HAP-1 (cell line): ENCODE data around the gene MEGF6.

Experiments
- DNase-seq, 2 experiments: peaks; one replicate each; pipeline ENCODE4 v3.0.0-alpha.2; 2016 to 2020; ENCODE audit warnings: low spot score in 2 of 2
- H3K27me3 ChIP-seq: fragments of 250-450 bp; sonication (Bioruptor Pico); 2 replicates; pipeline ENCODE4 v1.5.1; 2020; ENCODE audit warnings: low read depth, mild to moderate bottlenecking, moderate library complexity
- H3K36me3 ChIP-seq: fragments of 250-450 bp; sonication (Bioruptor Pico); replicated peaks from 2 replicates; pipeline ENCODE4 v1.5.1; 2020; ENCODE audit warnings: mild to moderate bottlenecking
- H3K4me1 ChIP-seq: fragments of 250-450 bp; sonication (Bioruptor Pico); 2 replicates; pipeline ENCODE4 v1.5.1; 2020; ENCODE audit warnings: mild to moderate bottlenecking
- H3K4me3 ChIP-seq: fragments of 250-450 bp; sonication (Bioruptor Pico); 2 replicates; pipeline ENCODE4 v1.5.1; 2020; ENCODE audit warnings: mild to moderate bottlenecking, moderate library complexity
- H3K9me3 ChIP-seq: fragments of 250-450 bp; sonication (Bioruptor Pico); 2 replicates; pipeline ENCODE4 v1.5.1; 2020; ENCODE audit warnings: mild to moderate bottlenecking, moderate library complexity
- in situ Hi-C: fragments of 300-500 bp; cut with MboI; formaldehyde crosslinking; loops from 3 replicates; pipeline ENCODE4 v1.14.3; 2020; ENCODE audit warnings: low sequenced_read_pairs, inconsistent platforms, mixed read lengths

Gene MEGF6

DNA sequence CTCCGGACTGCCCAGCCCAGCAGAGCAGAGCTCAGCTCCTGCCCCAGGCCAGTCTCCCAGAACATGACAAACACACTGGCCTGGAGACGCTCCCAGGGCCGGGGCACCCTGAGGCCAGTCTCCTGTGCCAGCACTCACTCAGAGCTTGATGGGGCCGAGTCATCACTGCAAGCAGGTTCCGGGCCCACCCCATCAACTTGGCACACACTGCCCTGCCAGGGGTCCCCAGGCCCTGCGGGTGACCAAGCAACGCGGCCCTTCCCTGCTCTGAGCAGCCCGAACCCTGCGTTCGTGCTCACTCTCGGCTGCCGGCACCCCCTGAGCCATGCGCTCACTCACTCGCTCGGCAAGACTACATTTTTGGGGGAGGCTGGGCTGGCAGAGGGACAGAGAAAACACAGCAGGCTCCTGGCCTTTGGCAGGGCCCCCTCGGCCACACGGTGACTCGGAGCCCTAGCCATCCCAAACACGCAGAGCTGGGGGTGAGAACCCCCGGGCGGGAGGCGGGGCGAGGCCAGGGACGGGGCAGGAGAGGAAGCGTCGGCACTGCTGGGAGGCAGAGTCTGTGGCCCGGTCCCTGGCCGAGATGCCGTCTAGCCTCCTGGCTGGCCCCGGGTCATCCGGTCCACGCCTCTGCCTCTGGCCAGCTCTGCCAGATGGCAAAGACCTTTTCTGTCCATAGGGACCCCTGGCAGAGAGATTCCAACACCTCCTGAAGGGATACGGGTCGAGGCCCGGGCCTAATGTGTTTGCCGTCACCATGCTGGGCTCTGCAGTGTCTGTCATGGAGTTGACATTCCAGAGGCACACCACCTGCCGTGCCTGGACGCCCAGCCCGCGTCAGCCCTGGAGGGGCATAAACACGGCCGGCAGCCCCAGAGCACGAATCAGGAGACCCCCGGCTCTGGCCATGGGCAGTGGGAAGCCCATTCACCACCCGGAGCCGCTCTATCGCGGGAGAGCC lies 68.0 kb downstream of the MEGF6 start:
- H3K9me3 ChIP-seq = no peaks in the 10 kb centered on the region
- H3K27me3 ChIP-seq = no peaks in the 10 kb centered on the region
- no peaks in the 10 kb centered on the region for H3K36me3 ChIP-seq
- in situ Hi-C loops = no loop called here
- no peaks in the 10 kb centered on the region for H3K4me1 ChIP-seq
- no peak for DNase-seq
- no peak overlapping the region for H3K4me3 ChIP-seq

DNA sequence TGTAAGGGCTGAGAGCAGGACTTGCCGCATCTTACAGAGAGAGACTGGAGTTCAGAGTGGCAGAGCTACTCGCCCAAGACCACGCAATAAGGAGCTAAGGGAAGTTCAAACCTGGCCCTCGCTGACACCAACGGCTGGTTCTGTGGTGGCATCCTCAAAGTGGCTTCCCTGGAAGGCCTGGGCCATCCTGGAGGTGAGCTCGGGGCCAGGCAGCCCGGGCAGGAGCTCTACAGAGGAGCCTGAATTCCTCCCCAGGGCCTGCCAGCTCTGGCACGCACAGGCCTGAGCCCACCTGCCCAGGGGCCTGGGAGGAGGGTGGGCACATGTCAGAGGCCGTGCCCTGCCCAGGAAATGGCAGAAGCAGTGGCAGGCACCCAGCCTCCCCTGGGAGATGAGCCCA lies 68.6 kb downstream of the MEGF6 start:
- Histone ChIP-seq H3K27me3 (no peaks in the 10 kb centered on the region), H3K4me1 (no peaks in the 10 kb centered on the region), H3K9me3 (no peaks in the 10 kb centered on the region), H3K4me3 (no peak overlapping the region), H3K36me3 (no peaks in the 10 kb centered on the region)
- no peak for DNase-seq
- in situ Hi-C loops = no loop called here

DNA sequence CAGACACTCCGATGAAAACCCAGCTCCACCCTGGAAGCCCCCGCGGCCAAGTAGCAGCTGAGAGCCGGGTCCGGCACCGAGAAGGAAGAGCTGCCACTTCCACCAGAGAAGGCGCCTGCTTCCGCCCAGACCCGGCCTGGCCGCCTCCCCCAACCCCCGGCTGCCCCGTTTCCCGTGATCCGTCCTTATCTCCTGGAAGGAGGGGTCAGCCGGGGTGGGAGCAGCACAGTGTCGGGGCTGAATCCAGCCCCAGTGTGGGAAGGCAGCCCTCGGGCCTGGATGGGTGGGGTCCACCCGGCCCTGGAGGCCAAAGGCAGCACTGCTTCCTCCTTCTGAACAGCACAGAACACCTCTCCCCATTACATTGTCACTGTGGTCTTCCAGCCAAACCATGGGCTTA lies 69.4 kb downstream of the MEGF6 start:
- in situ Hi-C loops = no loop called here
- Histone ChIP-seq H3K9me3 (no peaks in the 10 kb centered on the region), H3K4me1 (no peaks in the 10 kb centered on the region), H3K36me3 (no peaks in the 10 kb centered on the region), H3K4me3 (no peak overlapping the region), H3K27me3 (no peaks in the 10 kb centered on the region)
- DNase-seq = no peak

DNA sequence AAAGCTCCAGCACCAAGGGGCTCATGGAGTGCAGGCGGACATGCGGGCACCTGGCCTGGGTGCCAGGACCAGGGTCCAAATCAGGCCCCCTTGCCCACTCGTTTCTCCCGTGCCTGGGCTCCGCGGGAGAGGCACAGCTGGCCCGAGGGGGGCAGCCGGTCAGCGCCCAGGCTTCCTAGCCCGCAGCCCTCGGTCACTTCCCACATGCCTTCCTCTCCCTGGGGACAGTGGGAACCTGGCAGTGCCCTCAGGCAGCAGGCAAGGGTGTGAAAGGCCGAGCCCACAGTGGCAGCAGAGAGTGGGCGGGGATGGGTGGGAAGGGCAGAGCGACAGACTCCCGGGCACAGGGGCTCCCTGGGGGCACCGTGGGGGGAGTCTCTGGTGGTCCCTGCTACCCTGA lies 69.8 kb downstream of the MEGF6 start:
- Histone ChIP-seq H3K27me3 (no peaks in the 10 kb centered on the region), H3K36me3 (no peaks in the 10 kb centered on the region), H3K4me3 (no peak overlapping the region), H3K9me3 (no peaks in the 10 kb centered on the region), H3K4me1 (no peaks in the 10 kb centered on the region)
- no peak for DNase-seq
- in situ Hi-C loops = no loop called here

DNA sequence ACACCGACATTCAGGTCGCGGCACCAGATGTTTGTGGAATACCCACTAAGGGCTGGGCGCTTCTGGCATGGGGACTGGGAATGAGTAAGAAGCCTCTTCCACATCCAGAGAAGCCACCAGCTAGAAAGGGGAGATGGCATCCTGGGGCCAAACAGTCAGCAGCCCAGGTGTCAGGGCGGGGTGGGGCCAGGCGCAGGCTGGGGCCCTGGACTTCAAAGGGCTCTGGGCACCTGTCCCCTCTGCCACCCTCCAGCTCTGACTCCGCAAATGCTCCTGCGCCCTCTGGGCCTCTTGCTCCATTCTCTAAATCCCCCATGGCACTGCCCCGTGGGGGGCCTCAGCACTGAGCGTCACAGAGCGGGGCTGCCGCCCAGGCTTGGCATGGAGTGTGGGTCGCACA lies 70.4 kb downstream of the MEGF6 start:
- in situ Hi-C loops = no loop called here
- Histone ChIP-seq H3K4me3 (no peak overlapping the region), H3K4me1 (no peaks in the 10 kb centered on the region), H3K36me3 (no peaks in the 10 kb centered on the region), H3K27me3 (no peaks in the 10 kb centered on the region), H3K9me3 (no peaks in the 10 kb centered on the region)
- DNase-seq = no peak

DNA sequence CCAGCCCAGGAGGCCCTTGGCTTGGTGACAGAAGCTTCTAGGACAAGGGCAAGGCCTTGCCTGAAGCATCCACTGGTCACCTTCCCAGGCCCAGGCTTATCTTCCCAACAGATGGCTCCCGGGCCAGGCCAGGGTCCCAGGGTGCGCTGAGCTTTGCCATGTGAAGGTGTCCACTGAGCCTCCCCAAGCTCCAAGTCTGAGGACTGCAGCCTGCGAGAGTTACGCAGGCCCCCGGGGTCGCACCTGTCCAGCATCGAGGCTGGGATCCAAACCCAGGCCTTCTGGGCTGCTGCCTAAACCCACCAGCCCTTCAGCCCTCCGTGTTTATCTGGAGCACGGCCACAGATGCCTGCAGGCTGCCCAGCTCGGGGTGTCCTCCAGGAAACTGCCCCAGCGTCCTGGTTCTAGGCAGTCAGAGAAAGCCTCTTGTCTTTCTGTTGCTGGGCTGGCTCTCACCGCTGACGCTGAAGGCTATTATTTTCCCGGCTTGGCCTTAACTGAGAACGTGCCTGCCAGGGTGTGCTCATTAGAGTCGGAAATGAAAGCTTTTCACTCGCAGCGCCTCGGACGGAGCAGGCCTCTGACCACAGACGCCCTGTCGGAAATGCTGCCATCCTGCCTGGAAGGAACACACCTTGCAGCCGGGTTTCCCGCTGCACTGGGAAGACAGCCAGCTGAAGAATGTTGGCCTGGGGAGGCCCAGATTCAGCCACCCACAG lies 71.4 kb downstream of the MEGF6 start:
- H3K4me1 ChIP-seq = no peaks in the 10 kb centered on the region
- DNase-seq = no peak
- in situ Hi-C loops = no loop called here

DNA sequence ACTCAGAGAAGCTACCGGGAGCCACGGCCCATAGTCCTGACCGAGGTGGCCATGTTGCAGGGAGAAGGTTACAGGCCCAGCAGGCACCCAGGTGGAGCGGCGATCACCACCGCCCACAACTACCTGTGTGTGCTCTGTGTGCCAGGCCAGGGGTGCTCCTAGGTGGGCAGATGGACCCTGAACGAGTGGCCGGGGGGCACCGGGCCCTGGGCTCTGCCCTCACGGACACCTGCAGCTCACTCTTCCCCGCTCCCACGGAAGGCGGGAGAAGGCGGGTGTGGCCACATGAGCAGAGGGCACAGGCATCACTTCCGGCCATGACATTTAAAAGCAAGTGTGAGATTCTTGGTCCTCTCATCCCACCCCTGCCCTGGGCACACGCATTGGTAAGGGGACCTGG lies 73.9 kb downstream of the MEGF6 start:
- DNase-seq = no peak
- Histone ChIP-seq H3K4me1 (no peaks in the 10 kb centered on the region), H3K4me3 (no peak overlapping the region), H3K36me3 (no peaks in the 10 kb centered on the region), H3K9me3 (no peaks in the 10 kb centered on the region), H3K27me3 (no peaks in the 10 kb centered on the region)
- in situ Hi-C loops = no loop called here

More for the DNA sequence above, 71.4 kb downstream of the MEGF6 start:
- no peaks in the 10 kb centered on the region for H3K36me3 ChIP-seq
- H3K9me3 ChIP-seq = no peaks in the 10 kb centered on the region
- no peaks in the 10 kb centered on the region for H3K27me3 ChIP-seq
- H3K4me3 ChIP-seq = no peak overlapping the region

DNA sequence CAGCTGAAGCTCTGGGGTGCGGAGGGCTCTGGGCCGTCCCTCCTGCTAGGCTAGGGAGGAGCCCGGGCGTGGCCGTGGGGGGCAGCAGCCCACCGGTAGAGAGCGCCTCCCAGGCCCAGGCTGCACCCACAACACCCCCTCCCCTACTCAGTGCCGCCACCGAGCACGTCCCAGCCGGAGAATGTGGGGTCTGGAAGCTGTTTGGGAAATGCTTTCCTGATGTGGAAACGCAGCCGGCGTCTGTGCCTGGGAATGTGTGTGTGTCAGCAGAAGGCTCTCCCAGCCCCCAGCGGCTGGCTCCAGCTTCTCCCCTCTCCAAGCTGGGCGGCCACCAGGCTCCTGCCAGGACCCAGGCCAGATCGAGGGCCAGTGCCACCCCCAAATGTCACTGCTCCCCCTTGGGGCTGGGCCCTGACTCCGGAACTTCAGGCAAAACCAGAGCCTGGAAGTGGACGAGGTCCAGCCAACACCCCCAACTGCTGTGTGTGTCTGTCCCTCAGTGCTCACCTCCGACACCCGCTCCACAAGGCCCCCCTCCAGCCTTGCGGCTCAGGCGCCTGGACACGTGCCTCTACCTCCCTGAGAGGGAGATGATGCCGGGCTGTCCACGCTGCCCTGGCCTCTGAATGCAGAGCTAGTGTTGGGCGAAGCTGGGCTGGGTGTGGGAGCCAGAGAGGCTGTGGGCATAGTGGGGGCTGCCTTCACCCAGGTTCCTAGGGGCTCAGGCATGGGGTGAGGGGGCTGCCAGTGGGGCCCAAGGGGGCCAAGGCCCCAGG lies 74.7 kb downstream of the MEGF6 start:
- DNase-seq = no peak
- H3K4me1 ChIP-seq = no peaks in the 10 kb centered on the region
- no peaks in the 10 kb centered on the region for H3K9me3 ChIP-seq
- in situ Hi-C loops = no loop called here
- no peak overlapping the region for H3K4me3 ChIP-seq
- H3K27me3 ChIP-seq = no peaks in the 10 kb centered on the region
- no peaks in the 10 kb centered on the region for H3K36me3 ChIP-seq

DNA sequence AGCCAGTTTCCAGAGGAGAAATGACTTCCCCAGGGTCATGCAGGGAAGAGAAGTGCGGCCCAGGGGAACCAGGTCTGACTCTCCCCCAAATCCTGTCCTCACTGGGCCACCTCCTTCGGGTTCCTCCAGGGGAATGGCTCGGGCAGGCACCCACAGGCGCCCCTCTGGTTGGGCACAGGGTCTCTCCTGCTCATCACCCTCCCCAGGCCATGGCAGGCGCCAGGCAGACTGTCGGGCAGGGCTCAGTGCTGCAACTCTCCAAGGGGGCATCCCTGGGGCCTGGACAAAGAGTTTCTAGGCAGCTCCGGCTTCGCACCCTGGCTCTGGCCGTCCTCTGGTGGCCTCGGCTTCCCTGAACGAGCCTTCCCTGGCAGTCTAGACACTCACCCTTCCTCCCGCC lies 75.6 kb downstream of the MEGF6 start:
- Histone ChIP-seq H3K9me3 (no peaks in the 10 kb centered on the region), H3K27me3 (no peaks in the 10 kb centered on the region), H3K4me3 (no peak overlapping the region), H3K36me3 (no peaks in the 10 kb centered on the region), H3K4me1 (no peaks in the 10 kb centered on the region)
- in situ Hi-C loops = no loop called here
- no peak for DNase-seq

DNA sequence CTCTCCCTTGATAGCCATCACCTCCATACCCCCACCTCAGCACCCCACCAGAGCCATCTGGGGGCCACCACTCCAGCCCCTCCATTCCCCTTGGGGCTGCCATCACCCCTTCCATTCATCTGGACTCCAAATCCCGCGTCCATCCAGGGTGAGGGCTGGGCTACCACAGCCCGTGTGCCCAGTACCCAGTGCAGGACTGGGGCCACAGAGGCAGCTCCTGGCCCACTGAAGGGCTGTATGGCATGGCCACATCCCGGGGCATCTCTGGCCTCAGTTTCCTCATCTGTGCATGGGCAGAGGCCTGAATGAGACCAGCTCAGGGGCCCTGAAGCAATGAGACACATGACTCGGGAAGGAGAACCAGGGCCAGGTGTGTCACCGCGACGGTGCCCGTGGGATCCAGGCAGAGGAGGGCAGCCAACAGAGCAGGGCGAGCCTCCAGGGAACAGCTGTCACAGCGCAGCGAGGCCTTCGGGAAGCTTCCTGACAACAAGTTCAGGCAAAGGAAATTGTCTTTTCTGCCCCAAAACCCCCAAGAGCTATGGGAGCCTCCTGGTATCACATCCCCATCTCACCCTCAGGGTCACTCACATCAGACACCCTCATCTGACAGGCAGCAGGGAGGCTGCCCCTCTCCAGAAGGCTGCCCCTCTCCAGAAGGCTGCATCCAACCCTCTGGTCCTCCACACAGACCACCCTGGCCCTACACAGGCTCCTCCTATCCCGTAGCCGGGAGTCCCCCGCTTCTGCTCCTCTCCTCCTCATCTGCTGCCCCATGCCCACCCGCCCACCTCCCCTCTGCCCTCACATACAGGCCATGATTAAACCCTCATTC lies 76.3 kb downstream of the MEGF6 start:
- no peaks in the 10 kb centered on the region for H3K9me3 ChIP-seq
- no peaks in the 10 kb centered on the region for H3K36me3 ChIP-seq
- no peaks in the 10 kb centered on the region for H3K4me1 ChIP-seq
- no peak overlapping the region for H3K4me3 ChIP-seq
- in situ Hi-C loops = no loop called here
- no peak for DNase-seq
- no peaks in the 10 kb centered on the region for H3K27me3 ChIP-seq

DNA sequence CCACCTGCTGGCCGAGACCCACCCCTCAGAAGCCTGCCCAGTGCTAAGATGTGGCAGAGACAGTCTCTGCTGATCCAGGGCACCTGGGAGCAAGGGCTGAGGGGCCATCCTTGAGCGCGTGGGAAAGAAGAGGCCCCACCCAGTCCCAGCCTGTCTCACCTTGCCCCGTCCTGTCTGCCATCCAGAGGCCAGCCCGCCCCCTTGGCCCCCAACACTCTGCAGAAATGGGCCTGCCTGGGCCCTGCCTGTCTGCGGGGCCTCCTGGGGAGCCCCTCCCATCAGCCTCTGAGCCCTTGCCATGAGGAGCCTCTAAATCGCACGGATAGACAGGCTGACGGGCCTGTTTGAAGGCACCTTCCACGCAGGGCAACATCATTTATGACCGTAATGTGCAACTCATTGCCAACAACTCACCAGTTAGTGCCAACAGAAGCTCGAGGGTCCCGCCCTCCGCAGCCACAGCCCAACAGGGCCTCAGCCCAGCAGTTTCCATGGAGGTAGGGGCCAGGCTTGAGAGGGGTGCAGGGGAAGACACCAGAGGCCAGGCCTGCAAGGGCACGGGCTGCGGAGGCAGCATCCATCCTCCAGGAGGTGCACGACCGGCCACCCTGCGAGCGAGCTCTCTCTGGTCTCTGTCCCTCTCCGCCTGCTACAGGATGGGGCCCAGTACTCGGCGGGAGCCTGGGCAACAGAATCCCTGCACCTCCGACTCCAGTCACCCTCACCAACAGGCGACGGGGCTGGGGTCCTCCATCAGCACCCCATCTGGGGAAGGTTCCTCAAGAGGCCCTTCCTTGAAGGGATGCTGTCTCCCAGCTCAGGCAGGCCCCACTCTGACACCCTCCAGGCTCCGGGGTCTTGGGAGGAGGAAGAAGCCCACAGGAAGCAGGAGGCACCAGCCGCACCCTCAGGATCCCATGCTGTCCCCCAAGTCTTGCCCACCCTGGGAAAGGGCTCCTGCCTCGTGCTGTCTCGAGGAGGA lies 78.0 kb downstream of the MEGF6 start:
- H3K36me3 ChIP-seq = no peaks in the 10 kb centered on the region
- H3K4me1 ChIP-seq = no peaks in the 10 kb centered on the region
- no peaks in the 10 kb centered on the region for H3K9me3 ChIP-seq
- no peak for DNase-seq
- no peaks in the 10 kb centered on the region for H3K27me3 ChIP-seq
- no peak overlapping the region for H3K4me3 ChIP-seq
- in situ Hi-C loops = no loop called here

DNA sequence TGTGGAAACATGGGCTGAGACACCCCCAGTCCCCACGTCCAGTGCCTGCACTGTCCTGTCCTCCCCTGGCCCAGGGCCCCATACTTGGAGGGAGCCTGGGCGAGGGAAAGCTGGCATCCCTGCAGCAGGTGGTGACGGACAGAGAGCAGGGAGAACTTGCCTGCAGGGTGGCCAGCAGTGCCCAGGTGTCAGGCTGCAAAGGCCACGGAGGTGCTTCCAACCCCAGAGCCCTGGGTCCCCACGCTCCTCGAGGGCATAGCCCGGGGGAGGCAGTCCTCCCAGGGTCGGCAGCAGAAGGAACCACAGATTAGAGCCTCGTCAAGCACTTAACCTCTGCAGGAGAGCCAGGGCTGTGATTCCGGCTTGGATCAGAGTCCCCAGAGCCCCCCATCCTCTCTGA lies 79.4 kb downstream of the MEGF6 start:
- in situ Hi-C loops = no loop called here
- no peak overlapping the region for H3K4me3 ChIP-seq
- DNase-seq = no peak
- no peaks in the 10 kb centered on the region for H3K36me3 ChIP-seq
- H3K27me3 ChIP-seq = no peaks in the 10 kb centered on the region
- H3K4me1 ChIP-seq = no peaks in the 10 kb centered on the region
- no peaks in the 10 kb centered on the region for H3K9me3 ChIP-seq
